Measurements from ENCODE around the gene SIM2. TPM values are rescaled to one million over a fixed set of nuclear protein-coding genes. Genes with fewer than 3 reads are reported as not detected.

SIM2 gene
- total RNA-seq, 1 donor from 2014 or later = not detected

DNA sequence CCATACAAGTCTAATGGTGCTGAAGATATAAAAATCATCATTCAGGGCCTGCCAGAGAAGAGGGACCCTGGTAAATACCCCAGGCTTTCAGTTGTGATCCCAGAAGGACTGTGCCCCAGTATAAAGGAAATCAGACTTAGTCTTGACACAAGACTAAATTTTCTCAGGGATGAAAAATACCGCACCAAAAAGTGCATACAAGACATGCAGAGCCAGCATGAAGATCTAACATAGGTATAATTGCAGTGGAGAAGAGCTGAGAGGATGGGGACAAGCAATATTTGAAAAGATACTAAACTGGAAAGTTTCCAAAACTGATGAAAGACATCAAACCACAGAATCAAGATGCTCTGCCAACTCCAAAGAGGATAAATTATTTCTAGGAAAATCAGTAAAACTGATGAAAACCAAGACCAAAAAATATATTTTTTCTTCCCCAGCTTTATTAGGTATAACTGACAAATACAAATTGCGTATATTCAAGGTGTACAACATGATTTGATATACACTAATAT lies 17.7 kb upstream of the SIM2 start:
- DNase-seq (no peak), ATAC-seq (ENCODE audit: poor library complexity) (no peak)
- intact Hi-C loops (cut with DNase I) = no loop called here

- ATAC-seq (ENCODE audit: poor library complexity) = peak; percentile 92
- no peak for DNase-seq
- intact Hi-C loops (cut with DNase I) = no loop called here
Measured at GRCh38 chr21:36684957-36685714, 13.8 kb upstream of the SIM2 start.

DNA sequence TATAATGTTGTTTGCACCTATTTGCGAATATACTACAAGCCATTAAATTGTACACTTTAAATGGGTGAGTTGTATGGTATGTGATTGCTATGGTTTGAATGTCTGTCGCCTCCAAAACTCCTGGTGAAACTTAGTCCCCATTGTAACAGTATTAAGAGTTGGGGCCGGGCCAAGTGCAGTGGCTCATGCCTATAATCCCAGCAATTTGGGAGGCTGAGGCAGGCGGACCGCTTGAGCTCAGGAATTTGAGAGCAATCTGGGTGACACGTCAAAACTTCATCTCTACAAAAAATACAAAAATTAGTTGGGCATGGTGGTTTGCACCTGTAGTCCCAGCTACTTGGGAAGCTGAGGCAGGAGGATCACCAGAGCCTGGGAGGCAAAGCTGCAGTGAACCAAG lies 12.0 kb upstream of the SIM2 start:
- intact Hi-C loops (cut with DNase I) = no loop called here
- ATAC-seq (ENCODE audit: poor library complexity) (no peak), DNase-seq (no peak)

DNA sequence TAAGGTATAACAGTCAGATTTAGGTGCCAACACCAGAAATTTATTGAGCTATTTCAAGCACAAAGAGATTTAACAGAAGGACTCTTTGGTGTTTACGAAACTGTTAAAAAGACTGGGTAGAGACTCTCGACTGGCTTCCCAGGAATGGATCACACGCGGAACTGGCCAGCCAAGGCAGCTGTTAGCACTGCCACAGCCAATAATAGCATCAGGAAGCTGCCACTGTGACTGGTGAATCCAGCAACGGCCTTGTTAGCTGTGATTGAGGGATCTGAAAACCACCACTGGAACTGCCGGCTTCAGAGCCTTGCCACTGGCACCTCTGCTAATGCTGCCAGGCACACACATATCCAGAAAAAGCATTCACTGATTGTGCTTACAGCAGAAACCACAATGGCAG lies 10.6 kb upstream of the SIM2 start:
- ATAC-seq (ENCODE audit: poor library complexity) (peak; percentile 47), DNase-seq (no peak)
- intact Hi-C loops (cut with DNase I) = no loop called here

GRCh38 chr21:36689324-36689723 lies 9.6 kb upstream of the SIM2 start:
- ATAC-seq (ENCODE audit: poor library complexity) (no peak), DNase-seq (no peak)
- intact Hi-C loops (cut with DNase I) = no loop called here

GRCh38 chr21:36690628-36691554 lies 8.0 kb upstream of the SIM2 start:
- DNase-seq (no peak), ATAC-seq (ENCODE audit: poor library complexity) (no peak)
- intact Hi-C loops (cut with DNase I) = no loop called here

GRCh38 chr21:36691555-36692041 lies 7.3 kb upstream of the SIM2 start:
- no peak for ATAC-seq (ENCODE audit: poor library complexity)
- DNase-seq = no peak
- intact Hi-C loops (cut with DNase I) = no loop called here

DNA sequence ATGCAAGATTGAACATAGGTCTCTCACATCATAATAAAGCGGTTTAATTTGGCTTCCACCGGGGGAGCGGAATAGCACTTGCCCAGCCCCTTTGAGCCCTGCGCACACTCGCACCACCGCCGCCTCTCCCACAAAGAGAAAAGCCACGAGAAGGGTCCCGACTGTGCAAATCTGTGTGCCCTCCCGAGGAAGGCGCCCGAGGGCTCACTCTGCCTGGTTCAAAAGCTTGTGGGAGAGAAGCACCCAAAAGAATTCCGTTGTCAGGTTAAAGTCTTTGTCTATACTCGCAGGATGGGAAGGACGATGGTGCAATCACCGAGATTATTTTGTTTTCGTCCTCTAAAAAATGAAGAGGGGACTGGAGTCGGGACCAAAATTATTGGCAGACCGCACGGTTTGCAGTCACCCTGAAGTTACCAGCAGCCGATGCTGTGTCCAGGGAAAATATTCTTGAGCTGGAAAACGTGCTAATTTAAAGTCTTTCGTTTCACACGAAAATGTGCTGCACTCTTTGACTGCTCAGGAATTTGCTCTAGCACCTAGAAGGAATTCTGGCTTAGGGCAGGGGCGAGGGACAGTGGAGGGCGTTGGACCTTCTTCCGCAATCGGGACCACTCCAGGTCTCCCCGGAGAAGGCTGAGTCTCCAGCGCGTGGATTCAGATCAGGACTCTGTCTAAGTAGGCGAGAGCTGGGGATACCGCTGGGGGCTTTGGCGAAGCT lies 6.6 kb upstream of the SIM2 start:
- ATAC-seq (ENCODE audit: poor library complexity) (no peak), DNase-seq (no peak)
- intact Hi-C loops (cut with DNase I) = no loop called here

DNA sequence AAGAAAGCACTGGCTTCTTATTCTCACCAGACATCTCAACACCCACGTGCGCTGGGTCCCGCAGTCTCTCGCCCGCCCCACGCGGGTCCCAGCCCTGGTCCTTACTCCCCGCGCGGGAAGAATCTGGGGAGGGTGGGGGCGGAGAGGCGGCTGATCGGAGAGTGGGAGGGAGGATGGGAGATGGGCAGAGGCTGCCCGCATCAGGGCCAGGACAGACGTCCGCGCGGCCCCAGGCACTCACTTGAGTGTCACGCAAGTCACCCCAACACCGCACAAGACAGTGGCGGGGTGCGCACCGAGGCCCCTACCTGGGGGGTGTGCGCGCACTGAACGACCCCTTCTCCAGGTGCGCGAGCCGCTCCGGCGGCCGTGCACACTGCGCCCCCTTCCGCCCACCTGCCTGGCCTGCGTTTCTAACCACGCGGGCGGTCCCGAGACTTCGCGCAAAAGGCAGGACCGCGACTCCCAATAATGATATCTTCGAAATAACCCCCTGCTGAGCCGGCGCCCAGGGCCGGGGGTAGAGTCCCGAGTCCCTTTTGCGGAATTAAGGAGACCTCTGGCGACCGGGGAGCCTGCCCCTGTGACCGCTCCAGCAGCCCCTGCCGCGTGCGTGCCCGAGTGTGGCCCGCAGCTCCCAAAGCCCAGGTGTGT lies 6.0 kb upstream of the SIM2 start:
- intact Hi-C loops (cut with DNase I) = no loop called here
- DNase-seq (no peak), ATAC-seq (ENCODE audit: poor library complexity) (no peak)

DNA sequence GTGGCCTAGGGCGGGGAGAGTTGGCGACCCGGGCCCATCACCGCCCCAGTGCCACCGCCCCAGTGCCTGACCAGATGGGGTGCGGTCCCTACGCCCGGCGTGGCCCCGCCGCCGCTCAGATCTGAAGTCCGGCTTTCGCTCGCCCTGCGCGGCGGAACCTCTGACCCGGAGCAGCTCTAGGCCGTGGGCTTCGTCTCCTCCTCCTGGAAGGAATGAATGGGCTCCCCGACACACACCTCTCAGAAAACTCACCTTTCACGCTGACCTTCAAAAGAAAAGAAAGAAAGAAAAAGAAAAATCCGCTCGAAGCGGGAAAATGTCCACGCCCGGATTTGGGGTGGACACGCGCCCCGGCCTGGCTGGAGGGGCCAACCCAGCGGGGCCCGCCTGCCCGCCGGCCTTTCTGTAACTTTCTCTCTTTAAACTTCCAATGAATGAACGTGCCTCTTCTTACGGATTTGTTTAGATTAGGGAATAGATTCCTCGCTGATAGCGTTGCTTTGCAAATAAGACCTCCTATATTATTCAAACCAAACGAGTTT lies 5.4 kb upstream of the SIM2 start:
- ATAC-seq (ENCODE audit: poor library complexity) (no peak), DNase-seq (no peak)
- intact Hi-C loops (cut with DNase I) = no loop called here

- DNase-seq (no peak), ATAC-seq (ENCODE audit: poor library complexity) (no peak)
- intact Hi-C loops (cut with DNase I) = no loop called here
Measured at GRCh38 chr21:36694031-36694515, 4.8 kb upstream of the SIM2 start.

GRCh38 chr21:36694593-36695282 lies 4.2 kb upstream of the SIM2 start:
- ATAC-seq (ENCODE audit: poor library complexity) (no peak), DNase-seq (no peak)
- intact Hi-C loops (cut with DNase I) = no loop called here

GRCh38 chr21:36695283-36695634 lies 3.7 kb upstream of the SIM2 start:
- DNase-seq (no peak), ATAC-seq (ENCODE audit: poor library complexity) (no peak)
- intact Hi-C loops (cut with DNase I) = no loop called here

- ATAC-seq (ENCODE audit: poor library complexity) (no peak), DNase-seq (no peak)
- intact Hi-C loops (cut with DNase I) = no loop called here
Measured at GRCh38 chr21:36695671-36696389, 3.1 kb upstream of the SIM2 start.

- ATAC-seq (ENCODE audit: poor library complexity) = no peak
- intact Hi-C loops (cut with DNase I) = no loop called here
- DNase-seq = no peak
Measured at GRCh38 chr21:36696390-36697059, 2.4 kb upstream of the SIM2 start.

DNA sequence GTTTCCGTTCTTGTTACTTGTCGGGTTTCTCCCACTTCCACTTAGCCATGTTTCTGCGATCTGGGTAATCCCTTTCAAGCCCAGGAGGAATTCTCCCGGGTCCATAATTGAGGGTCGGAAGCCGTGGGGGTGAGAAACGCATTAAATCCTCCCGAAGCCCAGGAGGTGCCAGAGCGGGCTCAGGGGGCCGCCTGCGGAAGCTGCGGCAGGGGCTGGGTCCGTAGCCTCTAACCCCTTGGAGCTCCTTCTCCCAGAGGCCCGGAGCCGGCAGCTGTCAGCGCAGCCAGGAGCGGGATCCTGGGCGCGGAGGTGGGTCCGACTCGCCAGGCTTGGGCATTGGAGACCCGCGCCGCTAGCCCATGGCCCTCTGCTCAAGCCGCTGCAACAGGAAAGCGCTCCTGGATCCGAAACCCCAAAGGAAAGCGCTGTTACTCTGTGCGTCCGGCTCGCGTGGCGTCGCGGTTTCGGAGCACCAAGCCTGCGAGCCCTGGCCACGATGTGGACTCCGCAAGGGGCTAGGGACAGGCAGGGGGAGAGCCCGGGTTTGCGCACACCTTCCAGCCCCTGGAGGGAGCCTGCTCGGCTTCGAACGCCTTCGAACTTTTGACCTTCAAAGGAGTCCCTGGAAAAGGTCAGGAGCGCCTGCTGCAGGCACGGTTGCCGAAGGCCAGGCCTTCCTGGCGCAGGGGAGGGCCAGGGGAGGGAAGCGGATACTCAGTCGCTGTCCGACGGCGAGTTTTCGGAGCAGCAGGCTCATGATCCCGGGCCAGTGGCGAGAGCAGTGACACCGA lies 1.7 kb upstream of the SIM2 start:
- ATAC-seq (ENCODE audit: poor library complexity) (no peak), DNase-seq (no peak)
- intact Hi-C loops (cut with DNase I) = no loop called here

All from Right ventricle myocardium superior (tissue), 1 donor.